ENCODE data around the gene FBXO7.

DNA sequence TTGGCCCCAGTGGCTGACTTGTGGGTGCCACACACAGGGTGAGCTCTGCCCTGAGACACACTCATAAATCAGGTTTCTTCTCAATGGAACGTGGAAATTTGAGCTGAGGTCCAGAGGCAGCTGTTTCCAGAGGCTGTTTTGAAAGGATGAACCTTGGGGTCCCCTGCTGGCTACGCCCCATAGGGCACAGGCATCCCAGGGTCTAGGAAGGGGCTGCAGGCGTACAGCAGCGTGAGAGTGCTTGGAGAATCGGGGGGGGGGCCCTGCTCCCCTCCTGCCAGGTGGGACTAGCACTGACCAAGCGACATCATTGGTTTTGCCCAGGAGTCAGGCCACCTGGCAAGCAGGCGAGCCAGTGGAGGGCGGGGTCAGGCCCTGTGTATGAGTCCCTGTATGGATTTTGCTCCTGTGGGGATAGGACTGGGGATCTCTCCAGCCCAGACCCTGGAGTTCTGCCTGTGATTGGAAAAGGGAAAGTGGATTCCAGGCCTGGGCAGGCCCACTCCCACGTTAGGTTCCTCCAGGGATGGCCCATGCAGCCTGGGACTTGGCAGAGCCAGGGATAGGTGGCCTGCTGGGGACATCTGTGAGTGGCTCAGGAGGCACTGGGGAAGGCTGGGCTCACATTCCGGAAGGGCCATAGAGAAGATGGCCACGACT is 61.0 kb downstream of the FBXO7 start:
- no peak for TF ChIP-seq EP300 (IDR thresholded peaks at IDR 0.05)
- no peak for TF ChIP-seq POLR2A (IDR thresholded peaks at IDR 0.05)
- TF ChIP-seq, protein P1, sequence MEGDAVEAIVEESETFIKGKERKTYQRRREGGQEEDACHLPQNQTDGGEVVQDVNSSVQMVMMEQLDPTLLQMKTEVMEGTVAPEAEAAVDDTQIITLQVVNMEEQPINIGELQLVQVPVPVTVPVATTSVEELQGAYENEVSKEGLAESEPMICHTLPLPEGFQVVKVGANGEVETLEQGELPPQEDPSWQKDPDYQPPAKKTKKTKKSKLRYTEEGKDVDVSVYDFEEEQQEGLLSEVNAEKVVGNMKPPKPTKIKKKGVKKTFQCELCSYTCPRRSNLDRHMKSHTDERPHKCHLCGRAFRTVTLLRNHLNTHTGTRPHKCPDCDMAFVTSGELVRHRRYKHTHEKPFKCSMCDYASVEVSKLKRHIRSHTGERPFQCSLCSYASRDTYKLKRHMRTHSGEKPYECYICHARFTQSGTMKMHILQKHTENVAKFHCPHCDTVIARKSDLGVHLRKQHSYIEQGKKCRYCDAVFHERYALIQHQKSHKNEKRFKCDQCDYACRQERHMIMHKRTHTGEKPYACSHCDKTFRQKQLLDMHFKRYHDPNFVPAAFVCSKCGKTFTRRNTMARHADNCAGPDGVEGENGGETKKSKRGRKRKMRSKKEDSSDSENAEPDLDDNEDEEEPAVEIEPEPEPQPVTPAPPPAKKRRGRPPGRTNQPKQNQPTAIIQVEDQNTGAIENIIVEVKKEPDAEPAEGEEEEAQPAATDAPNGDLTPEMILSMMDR (IDR thresholded peaks at IDR 0.05): no peak
- TF ChIP-seq POLR2AphosphoS5 (IDR thresholded peaks at IDR 0.05): no peak

All from gastroesophageal sphincter (tissue), 3 donors.